ENCODE data around the gene EFNA5.
A peak's percentile ranks its signal among the peaks of the same experiment; 100 is the strongest.

Gene EFNA5

GRCh38 chr5:107346580-107346979 lies 324.2 kb downstream of the EFNA5 start:
- peak; percentile 11 for DNase-seq

DNA sequence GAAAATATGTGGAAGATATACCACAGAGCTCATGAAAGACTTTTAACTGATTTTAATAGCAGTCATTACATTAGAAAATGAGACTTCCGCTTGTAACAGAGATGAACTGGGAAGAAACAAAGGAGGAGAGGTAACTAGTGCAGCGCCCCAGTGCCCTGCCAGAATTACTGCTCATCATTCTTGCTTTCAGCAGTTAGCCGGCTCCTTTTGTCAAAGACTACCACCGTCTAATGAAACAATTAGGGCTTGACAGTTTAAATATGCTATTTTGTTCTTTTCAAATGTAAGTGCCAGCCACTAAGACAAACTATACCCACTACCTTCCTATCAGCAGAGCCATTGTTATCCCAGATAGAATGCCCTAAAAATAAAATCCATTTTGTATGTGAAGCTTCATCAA lies 328.4 kb downstream of the EFNA5 start:
- no peak for DNase-seq

DNA sequence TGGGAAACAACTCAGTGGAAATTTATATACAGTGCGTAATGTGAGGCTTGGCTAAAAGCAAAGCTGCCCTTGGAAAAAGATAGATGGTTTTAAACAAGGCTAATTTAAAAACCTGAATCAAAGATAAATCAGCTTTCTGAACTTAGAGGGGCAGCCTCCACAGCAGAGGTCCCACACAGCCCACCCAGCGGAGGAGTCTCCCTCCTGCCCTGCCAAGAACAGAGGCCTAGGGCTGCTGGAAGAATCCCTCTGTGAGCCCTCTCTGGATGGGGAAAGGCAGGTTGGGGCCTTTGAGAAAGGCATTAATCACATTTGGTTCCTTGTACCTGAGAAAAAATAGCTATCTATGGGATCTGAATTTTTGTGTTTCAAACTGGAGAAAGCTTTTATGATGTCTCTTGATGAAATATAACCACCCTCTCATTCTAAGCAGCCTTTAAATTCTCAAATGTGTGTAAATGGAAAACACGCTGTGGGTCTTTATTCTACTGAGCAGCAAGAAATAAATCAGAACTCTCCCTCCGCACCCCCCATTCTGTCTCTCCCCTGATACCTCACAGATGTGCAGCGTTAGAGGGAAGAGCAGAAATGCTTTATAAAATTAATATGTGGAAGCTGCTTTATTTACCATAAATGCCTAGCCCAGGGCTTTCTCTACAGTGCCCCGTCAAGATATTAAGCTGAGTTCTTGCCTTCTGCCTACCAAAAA lies 329.2 kb downstream of the EFNA5 start:
- no peak for DNase-seq

GRCh38 chr5:107340631-107341030 lies 330.1 kb downstream of the EFNA5 start:
- no peak for DNase-seq

GRCh38 chr5:107338335-107338734 lies 332.4 kb downstream of the EFNA5 start:
- no peak for DNase-seq

DNA sequence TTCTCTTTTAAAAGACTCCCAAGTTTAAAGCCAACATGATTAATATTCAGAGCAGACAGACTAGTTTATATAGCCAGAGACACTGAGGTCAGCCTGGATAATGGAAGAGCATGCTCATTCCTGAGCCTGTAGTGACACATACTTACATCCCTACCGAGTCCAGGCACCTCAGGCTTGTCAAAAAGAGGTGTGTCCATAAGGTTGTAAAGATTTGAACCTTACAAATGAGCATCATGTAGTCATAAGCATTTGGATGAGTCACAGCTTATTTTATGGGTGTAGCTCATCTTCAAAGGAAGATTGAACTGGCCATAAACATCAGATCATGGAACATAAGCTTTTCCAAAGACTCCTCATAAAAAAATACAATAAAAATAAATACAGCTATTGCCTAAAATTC lies 333.5 kb downstream of the EFNA5 start:
- peak; percentile 54 for DNase-seq

DNA sequence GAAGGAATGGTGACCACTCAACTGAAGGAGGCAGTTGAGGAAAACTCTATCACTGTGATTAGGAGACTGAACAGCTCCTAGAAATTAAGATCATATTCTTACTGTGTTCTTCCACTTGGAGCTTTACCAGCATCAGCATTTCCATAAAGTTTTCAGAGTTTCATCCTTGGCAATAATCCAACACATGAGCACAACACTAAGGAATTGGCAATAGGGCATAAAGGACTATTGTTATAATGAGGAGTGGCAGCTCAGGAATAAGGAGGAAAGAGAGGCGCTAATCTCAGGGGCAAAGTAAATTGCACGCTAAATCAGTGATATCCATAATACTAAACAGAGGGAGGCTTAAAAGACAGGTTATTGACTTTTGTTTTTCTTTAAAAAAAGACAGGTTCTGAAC lies 338.9 kb downstream of the EFNA5 start:
- DNase-seq = no peak

- DNase-seq = no peak
These were observed 339.4 kb downstream of the EFNA5 start for GRCh38 chr5:107331312-107331711.

- DNase-seq = no peak
These were observed 339.8 kb downstream of the EFNA5 start for GRCh38 chr5:107330903-107331302.

GRCh38 chr5:107329850-107330249 lies 340.9 kb downstream of the EFNA5 start:
- no peak for DNase-seq

All from DMS53 (cell line).